ENCODE data around the gene PDZRN3.

PDZRN3 gene

GRCh38 chr3:73499787-73500186 is 125.0 kb downstream of the PDZRN3 start:
- Histone ChIP-seq H3K27me3 (ENCODE audit: control insufficient read depth in 1 of 2, insufficient read depth in 2 of 2, low read length in 2 of 2) (no peaks in the 10 kb centered on the region), H3K4me1 (ENCODE audit: insufficient read depth, low read length) (peaks cover 58% of the 10 kb centered on the region), H3K9ac (ENCODE audit: low read length) (no peak overlapping the region), H3K9me3 (ENCODE audit: low read length) (no peaks in the 10 kb centered on the region), H3K36me3 (ENCODE audit: insufficient read depth, low read length) (peaks cover 4% of the 10 kb centered on the region), H3K4me3 (ENCODE audit: low read depth in 1 of 2, low read length in 2 of 2) (no peak overlapping the region), H3K27ac (ENCODE audit: low read depth, low read length) (no peak overlapping the region)

- Histone ChIP-seq H3K4me1 (ENCODE audit: insufficient read depth, low read length) (peaks cover 56% of the 10 kb centered on the region), H3K36me3 (ENCODE audit: insufficient read depth, low read length) (peaks cover 4% of the 10 kb centered on the region), H3K4me3 (ENCODE audit: low read depth in 1 of 2, low read length in 2 of 2) (no peak overlapping the region), H3K27ac (ENCODE audit: low read depth, low read length) (no peak overlapping the region), H3K27me3 (ENCODE audit: control insufficient read depth in 1 of 2, insufficient read depth in 2 of 2, low read length in 2 of 2) (no peaks in the 10 kb centered on the region), H3K9ac (ENCODE audit: low read length) (no peak overlapping the region), H3K9me3 (ENCODE audit: low read length) (no peaks in the 10 kb centered on the region)
These were observed 125.7 kb downstream of the PDZRN3 start for GRCh38 chr3:73498764-73499622.

- H3K4me1 ChIP-seq (ENCODE audit: insufficient read depth, low read length), result peaks cover 56% of the 10 kb centered on the region
- H3K27me3 ChIP-seq (ENCODE audit: control insufficient read depth in 1 of 2, insufficient read depth in 2 of 2, low read length in 2 of 2), result no peaks in the 10 kb centered on the region
- H3K27ac ChIP-seq (ENCODE audit: low read depth, low read length), result no peak overlapping the region
- H3K9me3 ChIP-seq (ENCODE audit: low read length), result no peaks in the 10 kb centered on the region
- H3K4me3 ChIP-seq (ENCODE audit: low read depth in 1 of 2, low read length in 2 of 2), result no peak overlapping the region
- H3K36me3 ChIP-seq (ENCODE audit: insufficient read depth, low read length), result peaks cover 4% of the 10 kb centered on the region
- no peak overlapping the region for H3K9ac ChIP-seq (ENCODE audit: low read length)
These were observed 126.9 kb downstream of the PDZRN3 start for GRCh38 chr3:73497646-73498406.

- no peaks in the 10 kb centered on the region for H3K36me3 ChIP-seq (ENCODE audit: insufficient read depth, low read length)
- no peaks in the 10 kb centered on the region for H3K9me3 ChIP-seq (ENCODE audit: low read length)
- no peak overlapping the region for H3K9ac ChIP-seq (ENCODE audit: low read length)
- H3K27ac ChIP-seq (ENCODE audit: low read depth, low read length), result no peak overlapping the region
- H3K4me1 ChIP-seq (ENCODE audit: insufficient read depth, low read length), result peaks cover 56% of the 10 kb centered on the region
- H3K27me3 ChIP-seq (ENCODE audit: control insufficient read depth in 1 of 2, insufficient read depth in 2 of 2, low read length in 2 of 2), result no peaks in the 10 kb centered on the region
- no peak overlapping the region for H3K4me3 ChIP-seq (ENCODE audit: low read depth in 1 of 2, low read length in 2 of 2)
These were observed 131.0 kb downstream of the PDZRN3 start for GRCh38 chr3:73493543-73494308.

- no peak overlapping the region for H3K4me3 ChIP-seq (ENCODE audit: low read depth in 1 of 2, low read length in 2 of 2)
- no peaks in the 10 kb centered on the region for H3K27me3 ChIP-seq (ENCODE audit: control insufficient read depth in 1 of 2, insufficient read depth in 2 of 2, low read length in 2 of 2)
- no peaks in the 10 kb centered on the region for H3K36me3 ChIP-seq (ENCODE audit: insufficient read depth, low read length)
- H3K4me1 ChIP-seq (ENCODE audit: insufficient read depth, low read length), result peaks cover 65% of the 10 kb centered on the region
- no peaks in the 10 kb centered on the region for H3K9me3 ChIP-seq (ENCODE audit: low read length)
- no peak overlapping the region for H3K27ac ChIP-seq (ENCODE audit: low read depth, low read length)
- no peak overlapping the region for H3K9ac ChIP-seq (ENCODE audit: low read length)
These were observed 132.6 kb downstream of the PDZRN3 start for GRCh38 chr3:73492186-73492585.

- H3K4me3 ChIP-seq (ENCODE audit: low read depth in 1 of 2, low read length in 2 of 2), result no peak overlapping the region
- H3K9ac ChIP-seq (ENCODE audit: low read length), result no peak overlapping the region
- H3K27ac ChIP-seq (ENCODE audit: low read depth, low read length), result no peak overlapping the region
- H3K4me1 ChIP-seq (ENCODE audit: insufficient read depth, low read length), result peaks cover 70% of the 10 kb centered on the region
- no peaks in the 10 kb centered on the region for H3K36me3 ChIP-seq (ENCODE audit: insufficient read depth, low read length)
- no peaks in the 10 kb centered on the region for H3K27me3 ChIP-seq (ENCODE audit: control insufficient read depth in 1 of 2, insufficient read depth in 2 of 2, low read length in 2 of 2)
- H3K9me3 ChIP-seq (ENCODE audit: low read length), result no peaks in the 10 kb centered on the region
These were observed 133.5 kb downstream of the PDZRN3 start for GRCh38 chr3:73491287-73491662.

- Histone ChIP-seq H3K36me3 (ENCODE audit: insufficient read depth, low read length) (no peaks in the 10 kb centered on the region), H3K9me3 (ENCODE audit: low read length) (no peaks in the 10 kb centered on the region), H3K9ac (ENCODE audit: low read length) (no peak overlapping the region), H3K4me3 (ENCODE audit: low read depth in 1 of 2, low read length in 2 of 2) (no peak overlapping the region), H3K4me1 (ENCODE audit: insufficient read depth, low read length) (peaks cover 76% of the 10 kb centered on the region), H3K27me3 (ENCODE audit: control insufficient read depth in 1 of 2, insufficient read depth in 2 of 2, low read length in 2 of 2) (no peaks in the 10 kb centered on the region), H3K27ac (ENCODE audit: low read depth, low read length) (no peak overlapping the region)
These were observed 134.1 kb downstream of the PDZRN3 start for GRCh38 chr3:73490453-73491286.

GRCh38 chr3:73485877-73486330 is 138.8 kb downstream of the PDZRN3 start:
- Histone ChIP-seq H3K27me3 (ENCODE audit: control insufficient read depth in 1 of 2, insufficient read depth in 2 of 2, low read length in 2 of 2) (no peaks in the 10 kb centered on the region), H3K9me3 (ENCODE audit: low read length) (no peaks in the 10 kb centered on the region), H3K4me1 (ENCODE audit: insufficient read depth, low read length) (peaks cover 70% of the 10 kb centered on the region), H3K9ac (ENCODE audit: low read length) (no peak overlapping the region), H3K36me3 (ENCODE audit: insufficient read depth, low read length) (no peaks in the 10 kb centered on the region), H3K4me3 (ENCODE audit: low read depth in 1 of 2, low read length in 2 of 2) (no peak overlapping the region), H3K27ac (ENCODE audit: low read depth, low read length) (no peak overlapping the region)

GRCh38 chr3:73484656-73485248 is 140.0 kb downstream of the PDZRN3 start:
- no peaks in the 10 kb centered on the region for H3K27me3 ChIP-seq (ENCODE audit: control insufficient read depth in 1 of 2, insufficient read depth in 2 of 2, low read length in 2 of 2)
- peaks cover 68% of the 10 kb centered on the region for H3K4me1 ChIP-seq (ENCODE audit: insufficient read depth, low read length)
- no peak overlapping the region for H3K9ac ChIP-seq (ENCODE audit: low read length)
- H3K27ac ChIP-seq (ENCODE audit: low read depth, low read length), result no peak overlapping the region
- no peaks in the 10 kb centered on the region for H3K36me3 ChIP-seq (ENCODE audit: insufficient read depth, low read length)
- no peak overlapping the region for H3K4me3 ChIP-seq (ENCODE audit: low read depth in 1 of 2, low read length in 2 of 2)
- H3K9me3 ChIP-seq (ENCODE audit: low read length), result no peaks in the 10 kb centered on the region

GRCh38 chr3:73481888-73482287 is 142.9 kb downstream of the PDZRN3 start:
- Histone ChIP-seq H3K4me3 (ENCODE audit: low read depth in 1 of 2, low read length in 2 of 2) (no peak overlapping the region), H3K27me3 (ENCODE audit: control insufficient read depth in 1 of 2, insufficient read depth in 2 of 2, low read length in 2 of 2) (no peaks in the 10 kb centered on the region), H3K27ac (ENCODE audit: low read depth, low read length) (no peak overlapping the region), H3K9me3 (ENCODE audit: low read length) (no peaks in the 10 kb centered on the region), H3K9ac (ENCODE audit: low read length) (no peak overlapping the region), H3K4me1 (ENCODE audit: insufficient read depth, low read length) (peaks cover 51% of the 10 kb centered on the region), H3K36me3 (ENCODE audit: insufficient read depth, low read length) (no peaks in the 10 kb centered on the region)
